Hepatic stellate cell (primary cell): Measurements from ENCODE around the gene PAXIP1.
"Not testable (repeated sequence)": the region's sequence is repeated elsewhere in the genome, so short reads cannot be mapped to it uniquely, and the experiment has no call there.

Experiments
- DNase-seq: peaks from one replicate; pipeline ENCODE4 v3.0.0; 2011; ENCODE audit warnings: low spot score

Gene PAXIP1

DNA sequence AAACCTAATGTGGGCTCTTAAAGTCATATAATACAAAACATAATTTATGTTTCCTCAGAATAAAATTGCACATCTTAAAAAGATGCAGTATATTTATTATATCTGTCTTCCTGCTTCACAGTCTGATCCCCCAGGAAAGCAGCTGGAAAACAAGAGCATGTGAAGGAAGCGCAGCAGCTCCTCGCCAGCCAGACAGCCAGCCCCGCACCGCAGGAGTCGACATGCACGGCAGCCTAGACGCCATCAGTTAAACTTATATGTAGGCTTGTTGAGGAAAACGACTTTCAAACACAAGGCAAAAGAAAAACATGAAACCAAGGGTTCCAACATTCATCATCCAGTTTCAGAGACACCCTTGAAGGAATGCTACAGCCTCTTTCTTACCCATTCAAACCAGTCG is 59.0 kb downstream of the PAXIP1 start:
- no peak for DNase-seq

GRCh38 chr7:154942691-154943090 is 60.2 kb downstream of the PAXIP1 start:
- no peak for DNase-seq

GRCh38 chr7:154937837-154938236 is 65.1 kb downstream of the PAXIP1 start:
- DNase-seq = no peak

DNA sequence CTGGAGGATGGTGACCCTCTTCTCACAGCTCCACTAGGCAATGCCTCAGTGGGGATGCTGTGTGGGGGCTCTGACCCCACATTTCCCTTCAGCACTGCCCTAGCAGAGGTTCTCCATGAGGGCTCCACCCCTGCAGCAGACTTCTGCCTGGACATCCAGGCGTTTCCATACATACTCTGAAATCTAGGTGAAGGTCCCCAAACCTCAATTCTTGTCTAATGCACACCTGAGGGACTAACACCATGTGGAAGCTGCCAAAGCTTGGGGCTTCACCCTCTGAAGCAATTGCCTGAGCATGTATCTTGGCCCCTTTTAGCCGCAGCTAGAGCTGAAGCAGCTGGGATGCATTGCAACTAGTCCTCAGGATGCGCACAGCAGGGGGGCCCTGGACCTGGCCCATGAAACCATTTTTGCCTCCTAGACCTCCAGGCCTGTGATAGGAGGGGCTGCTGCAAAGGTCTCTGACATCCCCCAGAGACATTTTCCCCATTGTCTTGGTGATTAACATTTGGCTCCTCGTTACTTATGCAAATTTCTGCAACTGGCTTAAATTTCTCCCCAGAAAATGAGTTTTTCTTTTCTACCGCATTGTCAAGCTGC is 68.5 kb downstream of the PAXIP1 start:
- not testable (repeated sequence) for DNase-seq

DNA sequence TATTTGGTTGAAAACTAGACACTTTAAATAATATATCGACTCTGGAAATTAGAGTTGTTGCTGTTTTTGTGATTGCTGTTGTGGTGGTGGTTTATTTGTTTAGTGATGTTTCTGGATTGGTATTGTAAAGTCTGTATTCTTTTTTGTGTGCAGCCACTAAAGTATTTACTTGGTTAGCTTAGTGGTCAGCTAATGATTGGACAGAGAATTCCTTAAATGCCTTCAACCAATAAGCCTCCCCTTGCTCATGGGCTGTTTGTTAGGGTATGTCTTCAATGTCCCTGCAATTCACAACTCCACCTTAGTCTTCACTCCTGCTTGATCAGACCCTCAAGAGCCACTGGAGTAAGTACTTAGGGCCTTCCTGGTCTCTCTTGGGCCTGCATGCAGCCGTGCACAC is 71.0 kb downstream of the PAXIP1 start:
- DNase-seq = no peak

GRCh38 chr7:154929006-154929726 is 73.8 kb downstream of the PAXIP1 start:
- DNase-seq = no peak

DNA sequence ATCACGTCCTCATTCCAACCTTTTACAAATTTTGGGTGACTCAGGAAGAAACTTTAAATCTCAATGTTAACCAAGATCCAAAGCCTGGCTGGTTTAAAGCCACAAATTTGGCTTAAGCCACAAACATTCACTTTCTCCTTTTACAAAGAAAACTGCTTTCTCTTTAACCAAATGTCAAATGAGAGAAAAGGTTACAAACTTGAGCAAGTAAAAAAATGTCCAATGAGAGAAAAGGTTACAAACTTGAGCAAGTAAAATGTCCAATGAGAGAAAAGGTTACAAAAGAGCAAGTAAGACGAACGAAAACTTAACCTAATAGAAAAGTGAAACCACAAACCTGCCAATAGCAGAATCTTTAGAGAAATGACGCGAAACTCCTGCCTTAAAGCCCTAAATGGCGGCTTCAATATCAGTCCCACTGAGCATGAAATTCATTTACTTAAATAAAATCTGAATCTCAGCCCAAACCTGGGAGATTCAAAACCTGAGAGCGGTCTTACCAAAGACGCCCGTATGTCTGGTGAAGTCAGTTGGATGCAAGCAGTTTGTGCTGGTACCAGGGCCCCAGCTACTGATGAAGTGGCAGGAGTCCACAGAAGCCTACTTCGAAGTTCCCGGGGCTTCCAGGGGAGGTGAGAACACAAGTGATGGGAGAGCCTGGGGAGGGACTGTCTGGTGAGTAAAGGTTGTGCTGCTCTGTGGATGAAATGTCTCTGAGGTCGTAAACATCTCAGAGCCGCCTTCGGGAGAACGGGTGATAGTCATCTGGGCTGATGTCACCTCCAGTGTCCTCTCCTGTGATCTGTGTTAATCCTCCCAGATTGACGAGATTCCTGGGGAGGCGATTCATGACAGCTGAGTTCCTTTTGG is 74.6 kb downstream of the PAXIP1 start:
- peak; percentile 70 for DNase-seq

GRCh38 chr7:154927624-154928125 is 75.2 kb downstream of the PAXIP1 start:
- peak; percentile 43 for DNase-seq

- not testable (repeated sequence) for DNase-seq
Observed at GRCh38 chr7:154922472-154922871, 80.5 kb downstream of the PAXIP1 start.

DNA sequence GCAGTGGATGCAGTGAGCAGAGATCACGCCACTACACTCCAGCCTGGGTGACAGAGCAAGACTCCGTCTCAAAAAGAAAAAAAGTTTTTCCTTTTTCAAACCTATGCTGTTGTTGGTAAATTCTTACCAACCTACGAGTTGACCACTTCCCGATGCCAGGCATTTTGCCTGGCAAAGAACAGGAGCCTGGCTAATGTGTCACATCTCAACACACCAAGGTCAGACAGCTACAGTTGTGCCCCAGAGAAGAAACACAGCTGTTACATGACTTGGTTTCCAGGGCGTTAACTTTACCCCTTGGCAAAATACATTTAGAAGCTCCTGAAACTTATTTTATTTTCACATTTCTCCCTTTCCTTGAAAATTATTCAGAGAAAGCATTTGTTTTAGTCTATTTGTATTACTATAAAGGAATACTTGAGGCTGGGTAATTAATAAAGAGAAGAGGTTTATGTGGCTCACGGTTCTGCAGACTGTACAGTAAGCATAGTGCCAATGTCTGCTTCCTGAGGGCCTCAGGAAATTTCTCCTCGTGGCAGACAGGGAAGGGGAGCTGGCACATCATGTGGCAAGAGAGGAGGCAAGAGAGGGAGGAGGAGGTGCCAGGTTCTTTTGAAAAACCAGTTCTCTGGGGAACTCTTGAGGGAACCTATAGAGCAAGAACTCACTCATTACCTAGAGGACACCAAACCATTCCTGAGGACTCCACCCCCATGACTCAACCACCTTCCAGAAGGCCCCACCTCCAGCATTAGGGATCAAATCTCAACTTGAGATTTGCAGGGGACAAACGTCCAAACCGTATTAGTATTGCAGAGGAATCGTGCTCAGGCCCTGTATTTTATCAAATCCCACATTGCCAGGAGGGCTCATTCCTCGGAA is 83.3 kb downstream of the PAXIP1 start:
- DNase-seq = no peak

DNA sequence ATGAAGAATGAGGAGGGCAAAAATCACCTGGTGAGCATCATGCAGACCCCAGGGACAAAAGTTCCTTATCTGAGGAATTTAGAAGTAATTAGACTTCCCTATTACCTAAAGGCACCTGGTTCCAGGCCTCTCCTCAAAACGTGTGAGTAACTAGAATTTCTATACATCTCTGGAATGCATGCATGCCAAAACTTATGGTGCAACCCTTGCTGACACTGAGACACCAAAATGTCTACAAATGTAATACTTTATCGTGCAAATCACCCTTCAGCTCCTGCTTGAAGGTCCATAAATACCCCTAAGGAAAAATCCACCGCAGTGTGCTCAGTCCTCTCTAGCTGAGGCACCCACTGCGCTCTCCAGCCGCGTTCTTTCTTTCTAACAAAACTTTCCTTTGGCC is 84.2 kb downstream of the PAXIP1 start:
- no peak for DNase-seq

- no peak for DNase-seq
Observed at GRCh38 chr7:154918266-154918665, 84.7 kb downstream of the PAXIP1 start.

GRCh38 chr7:154917808-154918160 is 85.1 kb downstream of the PAXIP1 start:
- no peak for DNase-seq

DNA sequence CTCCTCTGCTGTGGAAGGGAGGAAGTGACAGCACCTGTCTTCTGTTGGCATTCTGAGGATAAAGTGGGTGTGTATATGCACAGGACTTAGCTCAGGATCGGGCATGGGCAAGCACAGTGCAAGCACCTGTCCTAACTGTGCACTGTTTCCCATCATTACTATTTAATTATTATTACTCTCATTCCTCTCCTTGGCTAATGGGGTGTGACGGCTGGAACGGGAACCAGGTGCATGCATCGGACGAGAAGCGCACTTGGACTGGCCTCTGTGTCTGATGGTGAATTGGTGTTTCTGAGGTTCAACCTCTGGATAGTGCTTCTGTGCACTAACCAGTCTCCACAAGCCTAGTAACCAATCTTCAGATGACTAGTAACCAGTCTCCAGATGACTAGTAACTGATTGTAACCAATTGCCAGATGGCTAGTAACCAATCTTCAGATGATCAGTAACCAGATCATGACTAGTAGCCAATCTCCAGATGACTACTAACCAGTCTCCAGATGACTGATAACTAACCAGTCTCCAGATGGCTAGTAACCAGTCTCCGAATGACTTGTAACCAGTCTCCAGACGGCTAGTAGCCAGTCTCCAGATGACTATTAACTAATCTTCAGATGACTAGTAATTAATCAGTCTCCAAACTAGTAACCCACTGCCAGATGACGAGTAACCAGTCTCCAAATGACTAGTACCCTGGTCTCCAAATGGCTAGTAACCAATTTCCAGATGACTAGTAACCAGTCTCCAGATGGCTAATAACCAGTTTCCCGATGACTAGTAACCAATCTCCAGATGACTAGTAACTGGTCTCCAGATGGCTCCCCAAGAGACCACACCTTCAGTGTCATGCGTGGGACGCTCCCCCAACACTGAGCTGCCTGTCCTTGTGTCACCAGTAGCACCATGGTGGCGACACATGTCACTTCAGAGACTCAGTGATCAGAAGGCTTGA is 85.8 kb downstream of the PAXIP1 start:
- DNase-seq = no peak

DNA sequence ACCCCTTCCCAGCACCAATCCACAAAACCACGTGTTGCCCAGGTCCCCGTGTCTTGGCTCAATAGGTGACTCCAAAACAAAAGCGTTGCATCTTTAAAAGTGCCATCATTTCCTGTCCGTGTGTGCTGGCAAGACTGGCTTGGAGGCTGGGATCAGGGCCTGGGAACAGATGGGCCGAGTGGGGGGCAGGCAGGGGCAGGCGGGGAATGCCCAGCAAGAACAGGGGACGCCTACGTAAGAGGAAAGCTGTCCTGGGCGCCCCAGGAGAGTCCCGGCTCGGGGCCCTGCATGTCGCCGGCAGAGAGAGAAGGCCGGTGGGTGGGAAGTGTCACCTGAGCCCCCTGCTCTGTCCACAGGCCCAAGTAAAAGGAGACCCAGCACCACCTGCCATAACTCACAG is 86.5 kb downstream of the PAXIP1 start:
- no peak for DNase-seq

GRCh38 chr7:154915600-154915999 is 87.3 kb downstream of the PAXIP1 start:
- no peak for DNase-seq

DNA sequence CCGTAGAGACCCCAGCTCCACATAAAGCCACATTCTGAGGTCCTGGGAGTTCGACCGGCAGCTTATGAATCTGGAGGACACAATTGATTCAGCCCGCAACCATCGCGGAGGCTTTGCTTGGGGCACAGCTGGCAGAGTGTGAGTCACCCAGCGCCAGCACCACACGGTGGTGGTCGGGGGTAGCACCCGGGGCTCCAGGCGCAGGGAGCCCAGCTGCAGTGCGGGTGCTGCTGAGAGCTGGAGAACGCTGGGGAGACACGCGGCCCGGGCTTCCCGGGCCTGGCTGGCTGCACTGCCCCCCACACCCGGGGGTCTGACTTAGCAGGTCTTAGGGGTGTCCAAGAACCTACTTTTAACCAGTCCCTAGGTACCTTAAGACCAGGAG is 87.9 kb downstream of the PAXIP1 start:
- no peak for DNase-seq

- DNase-seq = no peak
Observed at GRCh38 chr7:154914308-154914995, 88.5 kb downstream of the PAXIP1 start.

DNA sequence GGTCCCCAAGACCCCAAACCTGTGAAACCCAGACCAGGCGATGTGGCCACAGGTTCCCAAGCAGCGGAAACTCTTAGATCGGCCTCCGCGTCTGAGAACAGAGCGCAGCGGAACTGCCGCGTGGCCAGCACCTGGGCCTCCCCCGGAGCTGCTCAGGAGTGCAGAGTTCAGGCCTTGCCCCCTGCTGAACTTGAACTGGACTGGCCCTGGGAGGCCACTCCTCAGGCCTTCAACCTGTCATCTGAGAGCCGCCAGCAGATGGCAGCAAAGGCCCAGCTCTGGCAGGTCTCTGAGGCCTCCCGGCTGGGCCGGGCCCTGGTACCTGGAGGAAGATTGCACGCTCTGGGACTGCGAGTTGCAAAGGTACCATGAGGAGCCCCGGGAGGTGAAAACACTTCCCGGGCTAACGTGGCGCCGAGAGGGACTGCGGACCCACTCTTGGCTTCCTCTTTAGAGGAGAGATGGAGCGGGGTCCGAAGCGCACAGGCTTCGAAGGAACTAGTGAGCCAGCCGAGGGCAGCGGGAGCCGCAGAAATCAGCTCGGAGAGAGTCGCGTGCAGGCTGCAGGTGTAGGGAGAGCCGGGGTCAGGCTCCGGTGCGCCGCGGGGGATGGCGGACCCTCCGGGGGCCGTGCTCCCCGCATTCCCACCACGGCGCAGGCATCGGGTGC is 89.2 kb downstream of the PAXIP1 start:
- peak; percentile 85 for DNase-seq
